GM21529 (cell line): ENCODE results near the gene CYP46A1.
A peak's percentile ranks its signal among the peaks of the same experiment; 100 is the strongest.

ENCODE experiments used
- ATAC-seq: cut with Tn5 transposase; IDR thresholded peaks from one replicate; pipeline ENCODE4 v1.9.1; 2021; ENCODE audit not compliant: unreplicated experiment

Gene CYP46A1

DNA sequence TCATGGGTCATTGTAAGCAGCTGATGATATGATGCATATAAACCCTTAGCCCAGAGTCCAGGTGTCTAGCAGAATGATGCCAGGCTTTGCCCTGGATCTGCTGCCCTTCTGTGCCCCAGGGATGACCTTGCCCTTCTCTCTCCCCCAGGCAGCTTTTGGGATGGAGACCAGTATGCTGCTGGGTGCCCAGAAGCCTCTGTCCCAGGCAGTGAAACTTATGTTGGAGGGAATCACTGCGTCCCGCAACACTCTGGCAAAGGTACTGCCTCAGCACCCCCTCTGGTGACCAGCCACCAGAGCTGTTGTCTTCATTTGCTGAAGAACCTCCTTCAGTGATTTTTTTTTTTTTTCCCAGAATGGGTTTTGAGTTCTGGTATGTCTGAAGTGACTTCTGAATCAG, 23.3 kb downstream of the CYP46A1 start:
- no peak for ATAC-seq

DNA sequence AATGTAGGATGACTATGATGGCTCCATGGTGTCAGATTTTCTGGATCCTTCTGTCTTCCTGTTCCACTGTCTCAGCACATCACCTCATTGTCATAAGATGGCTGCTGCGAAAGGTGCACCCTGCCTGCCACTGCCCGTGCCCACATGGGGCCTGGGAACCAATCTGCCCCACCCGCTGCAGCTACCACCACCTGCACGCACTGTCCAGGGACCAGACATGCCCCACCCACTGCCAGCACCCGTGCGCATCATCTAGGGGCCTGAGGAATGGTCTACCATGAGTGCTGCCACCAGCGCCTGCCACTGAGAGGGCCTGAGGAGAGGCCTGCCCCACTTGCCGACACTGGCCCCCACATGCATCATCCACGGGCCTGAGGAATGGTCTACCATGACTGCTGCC, 23.8 kb downstream of the CYP46A1 start:
- ATAC-seq: no peak

DNA sequence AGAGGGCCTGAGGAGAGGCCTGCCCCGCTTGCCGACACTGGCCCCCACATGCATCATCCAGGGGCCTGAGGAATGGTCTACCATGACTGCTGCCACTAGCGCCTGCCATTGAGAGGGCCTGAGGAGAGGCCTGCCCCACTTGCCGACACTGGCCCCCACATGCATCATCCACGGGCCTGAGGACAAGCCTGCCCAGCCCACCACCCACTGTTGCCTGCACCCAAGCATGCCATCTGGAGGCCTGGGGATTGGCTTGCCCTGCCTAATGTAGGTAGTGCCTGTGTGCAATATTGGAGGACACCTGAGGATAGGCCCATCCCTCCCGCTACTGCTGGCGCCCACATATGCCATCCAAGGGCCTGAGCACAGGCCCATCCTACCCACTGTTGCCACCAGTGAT, 24.4 kb downstream of the CYP46A1 start:
- ATAC-seq: no peak

DNA sequence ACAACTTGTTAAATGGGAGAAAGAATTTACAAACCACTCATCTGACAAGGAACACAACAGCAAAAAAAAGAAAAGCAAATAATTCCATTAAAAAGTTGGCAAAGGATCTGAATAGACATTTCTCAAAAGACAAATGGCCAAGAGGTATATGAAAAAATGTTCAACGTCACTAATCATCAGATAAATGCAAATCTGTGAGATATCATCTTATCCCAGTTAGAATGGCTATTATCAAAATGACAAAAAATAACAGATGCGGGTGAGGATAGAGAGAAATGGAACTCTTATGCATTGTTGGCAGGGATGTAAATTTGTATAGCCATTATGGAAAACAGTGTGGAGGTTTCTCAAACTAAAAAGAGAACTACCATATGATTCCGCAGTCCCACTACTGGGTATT, 29.9 kb downstream of the CYP46A1 start:
- ATAC-seq: no peak

DNA sequence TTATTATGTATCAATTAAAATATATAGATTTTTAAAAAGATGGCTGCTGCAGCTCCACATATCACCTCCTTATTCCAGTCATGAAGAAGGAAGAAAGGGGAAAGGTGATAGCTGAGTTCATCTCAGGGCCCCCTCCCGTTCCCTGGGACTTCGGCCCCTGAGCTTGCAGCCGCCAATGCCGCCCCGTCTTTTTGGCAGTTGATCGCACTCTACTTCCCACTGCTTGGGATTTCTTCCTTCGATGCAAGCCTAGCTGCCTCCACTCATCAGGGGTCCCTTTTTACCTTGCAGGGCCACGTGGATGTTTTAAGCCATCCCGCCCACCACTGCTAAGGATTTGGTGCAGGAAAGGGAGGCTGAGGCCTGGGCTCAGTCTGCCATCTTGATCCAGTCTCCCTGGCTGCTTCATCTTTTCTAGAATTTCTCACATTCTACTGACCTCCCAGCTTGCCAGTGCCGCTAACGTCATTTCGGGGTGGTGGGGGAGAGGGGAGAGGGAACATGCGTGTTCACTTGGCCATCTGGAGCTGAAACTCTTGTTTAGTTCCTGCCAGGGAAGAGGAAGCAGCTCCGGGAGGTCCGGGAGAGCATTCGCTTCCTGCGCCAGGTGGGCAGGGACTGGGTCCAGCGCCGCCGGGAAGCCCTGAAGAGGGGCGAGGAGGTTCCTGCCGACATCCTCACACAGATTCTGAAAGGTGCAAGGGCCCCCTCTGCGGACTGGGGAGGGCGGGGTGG, 31.3 kb downstream of the CYP46A1 start:
- ATAC-seq: no peak

DNA sequence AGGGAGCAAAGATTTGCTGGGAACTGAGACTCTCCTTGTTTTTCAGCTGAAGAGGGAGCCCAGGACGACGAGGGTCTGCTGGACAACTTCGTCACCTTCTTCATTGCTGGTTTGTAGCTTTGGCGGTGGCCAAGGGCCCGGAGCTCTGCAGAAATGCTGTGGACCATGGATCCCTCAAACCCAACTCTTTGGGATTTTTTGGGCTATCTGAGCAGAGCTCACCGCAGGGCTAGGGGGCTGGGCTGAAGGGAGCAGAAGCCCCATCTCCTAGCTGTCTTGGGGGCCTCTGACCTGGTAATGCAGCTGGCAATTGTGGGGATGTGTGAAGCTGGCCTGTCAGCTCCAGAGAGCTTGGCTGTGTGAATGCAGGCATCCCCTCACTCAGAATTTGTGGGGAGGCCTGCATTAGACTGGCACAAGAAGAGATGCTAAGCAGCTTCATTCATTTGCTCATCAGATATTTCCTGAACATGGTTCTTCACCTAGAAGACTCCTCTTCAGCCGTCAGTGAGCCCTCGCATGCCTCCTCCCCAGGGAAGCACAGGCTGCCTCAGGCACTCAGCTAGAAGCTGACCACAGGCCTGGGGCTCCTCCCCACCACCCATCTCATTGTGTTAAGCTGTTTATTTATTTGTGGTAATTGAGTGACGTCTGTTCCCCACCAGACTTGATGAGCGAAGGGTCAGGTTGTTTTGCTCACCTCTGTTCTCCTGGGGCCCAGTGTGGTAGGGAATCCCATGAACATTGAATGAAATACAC, 32.2 kb downstream of the CYP46A1 start:
- no peak for ATAC-seq

DNA sequence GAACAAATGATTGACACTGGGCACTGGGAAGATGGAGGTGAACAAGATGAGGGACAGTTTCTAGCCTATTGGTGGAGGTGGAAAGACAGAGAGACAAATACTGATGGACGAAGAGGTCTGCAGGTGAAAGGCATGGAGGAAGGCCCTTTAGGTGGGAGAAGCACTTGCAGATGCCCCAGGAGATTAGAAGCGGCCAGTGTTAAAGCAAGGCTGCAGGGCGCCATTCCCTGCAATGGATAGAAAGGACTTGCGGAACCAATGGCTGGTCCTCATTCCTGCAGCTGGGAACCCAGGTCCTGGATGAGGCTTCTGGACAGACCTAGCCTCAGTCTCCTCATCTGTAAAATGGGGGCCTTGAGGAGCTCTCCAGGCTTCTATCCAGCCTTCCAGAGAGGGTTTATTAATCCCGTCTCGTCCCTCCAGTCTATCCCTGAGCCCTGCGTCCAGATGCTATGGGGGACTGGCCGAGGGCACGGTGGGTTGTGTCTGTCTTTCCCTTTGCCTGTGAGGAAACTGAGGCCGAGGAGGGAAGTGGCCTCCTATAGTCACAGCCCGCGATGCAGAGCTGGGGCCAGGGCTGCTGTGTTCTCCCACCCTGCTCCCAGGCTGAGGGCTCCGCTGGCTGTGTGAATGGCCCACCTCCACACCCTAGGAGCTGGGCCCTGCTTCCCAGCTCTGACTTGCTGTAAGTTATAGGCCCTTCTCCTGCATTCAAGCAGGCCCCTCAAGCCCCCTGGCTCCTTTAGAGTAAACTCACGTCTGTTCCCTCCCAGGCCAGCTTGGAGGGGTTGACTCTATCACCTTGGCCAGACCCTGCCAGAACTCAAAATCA, 33.0 kb downstream of the CYP46A1 start:
- ATAC-seq: no peak

DNA sequence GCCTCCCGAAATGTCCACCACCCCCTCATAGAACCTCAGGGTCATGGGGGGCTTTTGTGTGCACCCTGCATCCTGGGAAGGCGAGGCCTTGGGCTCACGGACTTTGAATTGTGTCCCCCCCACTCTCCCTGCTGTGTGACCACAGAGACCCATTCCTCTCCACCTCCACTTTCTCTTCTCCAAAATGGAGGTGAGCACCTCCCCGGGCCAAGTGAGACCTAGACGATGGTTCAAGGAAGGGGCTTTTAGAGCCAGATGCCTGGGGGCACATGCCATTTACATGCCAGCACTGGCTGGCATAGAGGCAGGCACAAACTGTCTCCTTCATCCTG, 33.5 kb downstream of the CYP46A1 start:
- no peak for ATAC-seq

DNA sequence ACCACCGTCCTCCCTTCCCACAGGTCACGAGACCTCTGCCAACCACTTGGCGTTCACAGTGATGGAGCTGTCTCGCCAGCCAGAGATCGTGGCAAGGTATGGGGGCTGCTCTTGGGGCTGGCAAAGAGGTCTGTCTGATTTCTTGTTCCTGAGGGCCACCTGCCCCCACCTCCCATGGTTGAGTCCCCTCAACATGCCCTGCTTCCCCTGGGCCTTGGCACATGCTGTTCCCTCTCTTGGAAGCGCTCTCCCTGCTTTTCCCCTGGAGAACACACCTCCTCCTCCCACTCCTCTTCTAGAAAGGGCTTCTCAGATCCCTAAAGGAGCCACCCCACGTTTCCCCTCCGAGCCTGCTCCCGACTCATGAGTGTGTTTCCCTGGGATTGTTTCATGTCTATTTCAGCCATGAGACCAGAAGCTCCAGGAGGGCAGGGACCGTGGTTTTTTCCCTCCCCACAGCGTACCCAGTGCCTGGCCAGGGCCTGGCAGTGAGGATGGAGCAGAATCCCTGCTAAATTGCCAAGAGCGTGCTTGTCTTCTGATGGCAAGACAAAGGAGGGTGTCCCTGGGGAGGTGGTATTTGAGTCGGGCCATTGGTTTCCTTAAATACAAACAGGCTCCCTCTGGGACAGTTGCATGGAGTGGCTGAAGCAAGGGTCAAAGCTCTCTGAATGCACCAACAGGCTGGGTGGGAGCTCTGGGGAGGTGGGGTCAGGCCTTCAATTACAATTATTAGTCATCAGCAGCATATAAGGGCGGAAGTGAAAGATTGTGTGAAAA, 34.1 kb downstream of the CYP46A1 start:
- peak; percentile 90 for ATAC-seq

DNA sequence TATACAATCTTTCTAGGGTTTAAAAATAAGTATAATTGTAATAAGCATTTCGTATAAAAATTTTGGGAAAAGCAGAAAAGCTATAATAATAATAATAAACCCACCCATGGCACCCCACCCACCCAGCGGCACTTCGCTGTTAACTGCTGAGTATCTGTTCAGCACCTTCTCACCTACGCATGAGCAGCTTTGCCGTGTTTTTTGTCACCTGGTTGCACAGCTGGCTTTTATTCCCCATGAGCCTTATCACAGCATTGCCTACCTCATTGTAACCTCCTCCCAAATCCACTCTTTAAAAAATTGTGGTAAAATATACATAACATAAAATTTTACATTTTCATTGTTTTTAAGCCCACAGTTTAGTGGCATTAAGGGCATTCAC, 34.7 kb downstream of the CYP46A1 start:
- ATAC-seq: peak; percentile 57

DNA sequence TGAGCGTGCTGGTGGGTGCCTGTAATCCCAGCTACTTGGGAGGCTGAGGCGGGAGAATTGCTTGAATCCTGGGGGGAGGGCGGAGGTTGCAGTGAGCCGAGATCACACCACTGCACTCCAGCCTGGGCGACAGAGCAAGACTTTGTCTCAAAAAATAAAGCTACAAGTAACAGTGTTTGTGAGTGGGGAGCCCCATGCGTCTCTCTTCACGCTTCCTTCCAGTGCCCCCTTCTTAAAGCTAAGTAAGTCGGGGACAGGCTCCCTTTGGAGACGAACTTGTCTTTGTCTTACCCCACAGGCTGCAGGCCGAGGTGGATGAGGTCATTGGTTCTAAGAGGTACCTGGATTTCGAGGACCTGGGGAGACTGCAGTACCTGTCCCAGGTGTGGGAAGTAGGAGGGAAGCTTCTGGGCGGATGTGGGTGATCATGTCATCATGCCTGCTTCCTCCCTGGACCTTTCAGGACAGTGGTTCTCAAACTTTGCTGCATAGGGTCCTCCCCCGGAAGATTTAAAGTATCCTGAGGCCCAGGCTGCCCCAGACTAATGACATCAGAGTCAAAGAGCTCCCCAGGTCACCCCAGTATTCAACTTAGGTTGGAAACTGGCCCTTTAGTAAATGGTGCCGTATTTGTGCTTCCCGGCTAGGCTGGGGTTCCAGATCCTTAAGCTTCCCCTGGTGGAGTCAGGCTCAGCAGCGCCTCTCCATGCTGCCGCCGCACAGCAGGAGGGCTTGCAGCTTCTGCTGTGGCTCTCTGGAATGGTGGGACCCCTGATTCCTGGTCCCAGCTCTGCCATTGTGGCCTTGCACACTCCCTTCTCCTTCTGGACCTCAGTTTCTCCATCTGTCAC, 37.1 kb downstream of the CYP46A1 start:
- no peak for ATAC-seq

DNA sequence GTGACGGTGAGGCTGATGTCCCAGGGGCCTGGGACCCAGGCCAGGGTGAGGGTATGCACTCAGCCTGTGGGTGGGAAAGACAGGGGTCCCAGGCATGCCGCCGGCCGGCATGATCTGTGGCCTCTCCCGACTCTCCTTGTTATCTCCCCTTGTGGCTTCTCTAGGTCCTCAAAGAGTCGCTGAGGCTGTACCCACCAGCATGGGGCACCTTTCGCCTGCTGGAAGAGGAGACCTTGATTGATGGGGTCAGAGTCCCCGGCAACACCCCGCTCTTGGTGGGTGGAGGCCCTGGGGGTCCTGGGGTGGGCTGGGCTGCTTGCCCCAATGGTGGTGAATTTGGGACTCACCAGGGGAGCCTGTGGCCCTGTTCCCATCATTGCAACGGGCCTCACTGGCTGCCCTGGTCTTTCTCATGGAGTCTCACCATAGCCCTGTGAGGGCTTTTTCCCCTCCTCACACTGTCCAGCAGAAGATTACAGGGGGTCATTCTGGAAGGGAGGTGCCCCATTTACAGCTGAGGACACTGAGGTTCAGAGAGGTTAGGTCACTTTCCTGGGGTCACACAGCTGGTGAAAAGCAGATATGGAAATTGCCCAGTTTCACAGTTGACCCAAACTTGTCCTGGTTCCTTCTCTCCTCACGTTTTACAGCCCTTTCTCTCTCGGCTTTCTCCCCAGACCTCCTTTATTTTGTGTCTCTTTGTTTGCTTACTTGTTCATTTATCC, 37.9 kb downstream of the CYP46A1 start:
- no peak for ATAC-seq

DNA sequence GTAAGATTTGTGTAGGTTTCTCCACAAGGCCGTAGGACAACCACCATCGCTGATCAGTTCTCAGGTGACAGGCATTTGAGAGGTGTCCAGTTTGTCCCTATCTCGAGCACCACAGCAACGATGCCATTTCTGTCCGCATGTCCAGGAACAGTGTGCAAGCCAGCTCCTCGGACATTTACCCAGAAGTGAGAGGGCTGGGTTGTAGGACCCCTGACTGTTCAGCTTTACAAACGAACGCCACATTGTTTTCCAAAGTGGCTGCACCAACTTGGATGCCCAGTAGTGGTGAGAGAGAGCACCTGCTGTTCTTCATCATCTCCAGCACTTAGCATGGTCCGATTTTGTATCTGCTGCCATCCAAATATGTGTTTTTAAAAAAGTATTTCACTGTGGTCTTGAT, 38.6 kb downstream of the CYP46A1 start:
- ATAC-seq: no peak

DNA sequence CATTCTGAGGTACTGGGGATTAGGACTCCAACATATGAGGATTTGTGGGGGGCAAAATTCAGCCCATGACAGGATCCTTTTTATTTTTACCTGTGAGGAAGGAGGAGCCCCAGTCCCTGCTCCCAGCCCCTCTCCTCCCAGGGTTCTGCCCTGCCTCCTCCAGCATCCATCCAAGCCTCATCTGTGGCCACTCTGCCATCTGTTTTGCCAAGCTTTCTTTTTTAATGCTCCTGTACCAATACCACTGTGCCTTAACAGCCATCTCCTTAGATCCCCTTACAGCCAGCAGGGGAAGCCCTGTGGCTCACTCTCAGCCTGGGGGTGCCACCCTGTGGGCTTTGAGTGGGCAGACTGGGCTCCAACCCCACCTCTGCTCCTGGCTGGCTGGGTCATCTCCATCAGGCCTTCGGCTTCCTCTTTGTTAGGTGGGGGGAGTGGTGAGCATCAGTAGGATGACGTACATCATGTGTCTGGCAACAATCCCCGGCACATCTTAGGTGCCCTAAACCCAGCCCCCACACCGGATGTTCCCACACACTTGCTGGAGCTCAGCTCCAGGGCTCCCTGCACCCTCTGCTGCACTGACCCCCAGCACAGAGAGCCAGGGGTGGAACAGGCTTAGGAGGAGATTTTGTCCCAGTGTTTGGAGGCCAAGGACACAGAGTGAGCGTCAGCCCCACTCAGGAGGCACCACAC, 40.2 kb downstream of the CYP46A1 start:
- no peak for ATAC-seq

DNA sequence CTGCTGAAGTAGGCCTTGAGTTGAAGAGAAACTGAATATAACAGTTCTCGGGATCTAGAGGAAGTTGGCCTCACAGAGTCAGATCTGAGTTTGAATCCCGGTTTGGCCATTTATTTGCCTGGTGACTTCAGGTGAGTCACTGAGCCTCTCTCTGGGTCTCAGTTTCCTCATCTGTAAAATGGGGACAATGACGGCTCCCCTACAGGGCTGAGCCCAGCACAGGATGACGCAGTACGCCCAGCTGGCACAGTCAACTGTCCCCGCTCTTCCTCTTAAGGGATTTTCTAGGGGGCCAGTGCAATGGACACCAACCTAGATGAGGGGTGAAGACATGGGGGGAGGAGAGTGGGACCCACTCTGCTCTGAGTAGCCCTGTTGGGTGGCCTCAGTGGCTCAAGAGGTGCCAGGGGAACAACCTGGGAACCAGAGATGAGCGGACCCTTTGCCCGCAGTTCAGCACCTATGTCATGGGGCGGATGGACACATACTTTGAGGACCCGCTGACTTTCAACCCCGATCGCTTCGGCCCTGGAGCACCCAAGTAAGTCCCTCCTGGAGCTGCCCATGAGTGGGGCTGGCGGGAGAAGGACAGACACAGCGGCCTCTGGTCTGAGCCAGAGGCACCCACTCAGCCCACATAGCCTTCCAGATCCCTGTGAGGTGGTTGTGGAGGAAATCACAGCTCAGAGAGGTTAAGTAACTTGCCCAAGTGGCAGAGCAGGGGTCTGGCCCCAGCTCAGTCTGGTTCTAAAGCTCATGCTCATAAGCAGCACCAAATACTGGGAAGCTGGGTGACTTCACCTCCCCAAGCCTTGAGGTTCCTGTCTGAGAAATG, 41.1 kb downstream of the CYP46A1 start:
- ATAC-seq: no peak

DNA sequence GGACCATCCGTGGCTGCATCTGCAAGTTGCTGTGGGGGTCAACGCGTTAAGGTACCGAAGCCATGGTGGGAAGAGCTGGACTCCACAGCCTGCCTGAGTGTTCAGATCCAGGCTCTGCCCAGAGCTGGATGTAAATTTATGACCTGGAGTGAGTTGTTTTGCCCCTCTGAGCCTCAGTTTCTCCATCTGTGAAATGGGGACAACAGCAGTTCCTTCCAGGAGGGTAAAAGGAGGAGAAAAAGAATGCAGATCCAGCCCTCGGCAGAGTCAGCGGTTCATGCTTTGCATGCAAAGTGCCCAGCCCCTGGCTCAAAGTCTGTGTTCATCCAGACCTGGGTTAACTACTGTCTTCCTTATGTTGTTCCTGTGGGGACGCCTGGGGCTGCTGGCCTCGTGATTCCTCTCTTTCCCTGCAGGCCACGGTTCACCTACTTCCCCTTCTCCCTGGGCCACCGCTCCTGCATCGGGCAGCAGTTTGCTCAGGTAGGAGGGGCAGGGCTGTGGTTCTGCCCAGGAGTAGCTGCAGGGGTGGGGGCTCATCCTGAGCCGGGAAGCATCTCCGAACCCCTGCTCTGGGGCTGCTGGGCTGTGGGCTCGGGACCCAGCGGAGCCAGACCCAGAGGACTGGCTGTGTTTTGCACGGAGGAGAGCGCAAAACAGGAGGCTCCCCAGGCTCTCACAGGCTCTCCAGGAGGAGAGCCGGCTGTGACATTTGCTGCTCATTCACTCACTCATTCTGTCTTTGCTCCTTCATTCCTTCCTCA, 41.9 kb downstream of the CYP46A1 start:
- ATAC-seq: no peak

DNA sequence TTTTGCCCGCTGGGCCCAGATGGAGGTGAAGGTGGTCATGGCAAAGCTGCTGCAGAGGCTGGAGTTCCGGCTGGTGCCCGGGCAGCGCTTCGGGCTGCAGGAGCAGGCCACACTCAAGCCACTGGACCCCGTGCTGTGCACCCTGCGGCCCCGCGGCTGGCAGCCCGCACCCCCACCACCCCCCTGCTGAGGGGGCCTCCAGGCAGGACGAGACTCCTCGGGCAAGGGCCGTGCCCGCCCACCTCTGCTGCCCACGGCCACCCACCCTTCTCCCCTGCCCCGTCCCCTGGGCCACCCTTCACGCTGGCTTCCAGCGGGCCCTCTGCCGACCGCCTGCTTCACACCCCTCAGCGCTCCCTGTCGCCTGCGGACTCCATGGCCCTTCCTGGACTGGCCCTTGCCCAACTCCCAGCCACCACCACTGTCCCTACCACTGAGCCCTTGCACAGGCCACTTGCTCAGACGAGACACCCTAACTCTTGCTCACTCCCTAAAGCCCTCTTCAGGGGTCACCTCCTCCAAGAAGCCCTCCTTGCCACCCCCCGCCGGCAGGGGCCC, 42.5 kb downstream of the CYP46A1 start:
- no peak for ATAC-seq
